PC-9 (cell line): ENCODE measurements around the gene ELANE. TPM values are rescaled to one million over a fixed set of nuclear protein-coding genes. Genes with fewer than 3 reads are reported as not detected.

Source experiments
- BruUV-seq: library from RNA; stranded (reverse); fragments of 400-500 nt; replicated peaks from 2 replicates; lab custom pipeline; 2021; lab: Mats Ljungman, UMichigan
- CTCF ChIA-PET: fragments of 300-600 bp; sonication (Branson Sonifier 250); formaldehyde crosslinking; loops from one replicate; lab custom pipeline; 2022; ENCODE audit warnings: antibody characterized with exemption; lab: Charles Lee
- POLR2A ChIA-PET: fragments of 300-600 bp; sonication (Branson Sonifier 250); formaldehyde crosslinking; loops from one replicate; lab custom pipeline; 2022; ENCODE audit warnings: antibody characterized with exemption; ENCODE audit not compliant: unreplicated experiment; lab: Charles Lee
- DNase-seq, 2 experiments: peaks; one replicate each; pipeline versions ENCODE4 v3.0.0 to v3.0.0-alpha.2; 2015 to 2022; ENCODE audit warnings: mixed read lengths in 1 of 2
- H2AFZ ChIP-seq: fragments of 200-600 bp; sonication (generic); 2 replicates; pipeline ENCODE4 v1.8.1; 2017; ENCODE audit warnings: antibody characterized with exemption
- H3F3A ChIP-seq: fragments of 200-600 bp; sonication (generic); 2 replicates; pipeline ENCODE4 v1.8.1; 2017; ENCODE audit warnings: antibody characterized with exemption, mild to moderate bottlenecking, low read depth; ENCODE audit not compliant: insufficient read depth
- H3K27ac ChIP-seq: fragments of 200-600 bp; sonication (generic); 2 replicates; pipeline ENCODE4 v1.6.1; 2016; ENCODE audit warnings: mixed run types
- H3K27me3 ChIP-seq: fragments of 200-600 bp; sonication (generic); 2 replicates; pipeline ENCODE4 v1.6.1; 2016; ENCODE audit warnings: low read depth, mixed run types; ENCODE audit not compliant: insufficient read depth
- H3K36me3 ChIP-seq: fragments of 200-600 bp; sonication (generic); 2 replicates; pipeline ENCODE4 v1.6.1; 2016; ENCODE audit warnings: low read depth, mixed run types
- H3K4me1 ChIP-seq: fragments of 200-600 bp; sonication (generic); replicated peaks from 2 replicates; pipeline ENCODE4 v1.6.1; 2016; ENCODE audit warnings: mixed run types; ENCODE audit not compliant: insufficient read depth
- H3K4me2 ChIP-seq: fragments of 200-600 bp; sonication (generic); 2 replicates; pipeline ENCODE4 v1.6.1; 2017; ENCODE audit warnings: mixed run types
- H3K4me3 ChIP-seq: fragments of 200-600 bp; sonication (generic); 2 replicates; pipeline ENCODE4 v1.6.1; 2016; ENCODE audit warnings: mixed run types
- H3K79me2 ChIP-seq: fragments of 200-600 bp; sonication (generic); 2 replicates; pipeline ENCODE4 v1.6.1; 2017; ENCODE audit warnings: low read depth, mixed run types
- H3K9me2 ChIP-seq: fragments of 200-600 bp; sonication (generic); 2 replicates; pipeline ENCODE4 v1.8.1; 2017; ENCODE audit warnings: mild to moderate bottlenecking; ENCODE audit not compliant: insufficient read depth
- H3K9me3 ChIP-seq: fragments of 200-600 bp; sonication (generic); 2 replicates; pipeline ENCODE4 v1.8.1; 2016; ENCODE audit warnings: low read depth; ENCODE audit not compliant: insufficient read depth
- H4K20me1 ChIP-seq: fragments of 200-600 bp; sonication (generic); 2 replicates; pipeline ENCODE4 v1.8.1; 2017; ENCODE audit not compliant: insufficient read depth
- CTCF ChIP-seq: fragments of 200-600 bp; sonication (generic); conservative IDR thresholded peaks from 2 replicates; pipeline ENCODE4 v1.6.1; 2017; ENCODE audit warnings: mixed run types, antibody characterized with exemption, mild to moderate bottlenecking, moderate library complexity
- EZH2 ChIP-seq: fragments of 200-600 bp; sonication (generic); IDR thresholded peaks from 2 replicates; pipeline ENCODE4 v1.8.0; 2017; ENCODE audit warnings: antibody characterized with exemption, low read depth
- intact Hi-C: fragments of 100-400 bp; cut with micrococcal nuclease; formaldehyde crosslinking; loops from one replicate; pipeline ENCODE4 v1.10.0; 2022; ENCODE audit not compliant: unreplicated experiment
- total RNA-seq: library from RNA; stranded (reverse); gene quantifications from 2 replicates; pipeline ENCODE4 v1.2.3, GENCODE V29; 2021

Gene ELANE
- total RNA-seq, 1 experiment from 2014 or later, result not detected

GRCh38 chr19:829129-829758 lies 22.9 kb upstream of the ELANE start:
- BruUV-seq, result no TSS peak
- H3K36me3 ChIP-seq, result no peaks in the 10 kb centered on the region
- intact Hi-C loops, result no loop called here

GRCh38 chr19:831407-832369 lies 20.4 kb upstream of the ELANE start:
- ChIA-PET POLR2A (no interaction called here), CTCF (interaction anchor here (0.6 kb wide), 1 partner anchor 69 kb away, joined by 4 read pairs; no protein-coding TSS in a partner anchor)
- no TSS peak for BruUV-seq
- H3K36me3 ChIP-seq, result no peaks in the 10 kb centered on the region
- H3K27me3 ChIP-seq, result peaks cover 18% of the 10 kb centered on the region; the same call in 1 of the 2 replicates
- no peak overlapping the region for H3K4me2 ChIP-seq
- H4K20me1 ChIP-seq, result no peaks in the 10 kb centered on the region
- H3F3A ChIP-seq, result no peaks in the 10 kb centered on the region
- no peaks in the 10 kb centered on the region for H3K79me2 ChIP-seq
- H3K9me2 ChIP-seq, result no peaks in the 10 kb centered on the region
- no peak overlapping the region for H3K4me3 ChIP-seq
- no peak overlapping the region for H2AFZ ChIP-seq
- no peaks in the 10 kb centered on the region for H3K4me1 ChIP-seq
- intact Hi-C loops, result no loop called here
- DNase-seq, result no peak
- H3K9me3 ChIP-seq, result no peaks in the 10 kb centered on the region
- TF ChIP-seq EZH2 (no peak), CTCF (no peak)
- H3K27ac ChIP-seq, result no peak overlapping the region

More at GRCh38 chr19:829129-829758, 22.9 kb upstream of the ELANE start:
- H3K4me2 ChIP-seq, result no peak overlapping the region
- H3K27ac ChIP-seq, result no peak overlapping the region
- POLR2A ChIA-PET, result interaction anchor here (0.6 kb wide), 1 partner anchor 47 kb away, joined by 3 read pairs; no protein-coding TSS in a partner anchor
- H3K9me3 ChIP-seq, result no peaks in the 10 kb centered on the region
- no peaks in the 10 kb centered on the region for H3K4me1 ChIP-seq
- H4K20me1 ChIP-seq, result no peaks in the 10 kb centered on the region
- no peaks in the 10 kb centered on the region for H3K79me2 ChIP-seq
- H3F3A ChIP-seq, result no peaks in the 10 kb centered on the region
- TF ChIP-seq EZH2 (no peak), CTCF (no peak)
- H3K4me3 ChIP-seq, result no peak overlapping the region
- CTCF ChIA-PET, result no interaction called here
- no peak overlapping the region for H2AFZ ChIP-seq
- no peak for DNase-seq
- H3K9me2 ChIP-seq, result no peaks in the 10 kb centered on the region
- H3K27me3 ChIP-seq, result peaks cover 15% of the 10 kb centered on the region; the same call in 1 of the 2 replicates

- Histone ChIP-seq H3K36me3 (no peaks in the 10 kb centered on the region), H3F3A (no peaks in the 10 kb centered on the region), H3K9me2 (no peaks in the 10 kb centered on the region), H3K4me1 (no peaks in the 10 kb centered on the region), H3K27ac (no peak overlapping the region), H3K79me2 (no peaks in the 10 kb centered on the region), H3K4me3 (no peak overlapping the region), H4K20me1 (no peaks in the 10 kb centered on the region), H3K27me3 (peaks cover 24% of the 10 kb centered on the region), H3K9me3 (no peaks in the 10 kb centered on the region), H2AFZ (no peak overlapping the region), H3K4me2 (no peak overlapping the region)
- POLR2A ChIA-PET, result no interaction called here
- TF ChIP-seq EZH2 (no peak), CTCF (no peak)
- no TSS peak for BruUV-seq
- CTCF ChIA-PET, result interaction anchor here (0.5 kb wide), 1 partner anchor 10 kb away, joined by 14 read pairs; no protein-coding TSS in a partner anchor
- intact Hi-C loops, result no loop called here
- DNase-seq, result no peak
Measured at GRCh38 chr19:834216-834615, 17.9 kb upstream of the ELANE start.
